HL-60 (cell line): ENCODE measurements around the gene TMBIM4.

Experiments used
- CTCF ChIP-seq: IDR thresholded peaks from one replicate; pipeline ENCODE4 v1.5.1; 2011; ENCODE audit warnings: low read length, control low read depth, inconsistent platforms; ENCODE audit not compliant: insufficient read depth
- POLR2AphosphoS5 ChIP-seq: IDR thresholded peaks from 2 replicates; pipeline ENCODE4 v1.6.1; 2012; ENCODE audit warnings: low read depth

GRCh38 chr12:66189889-66190288 is 20.1 kb upstream of the TMBIM4 start:
- no peak for TF ChIP-seq CTCF
- no peak for TF ChIP-seq POLR2AphosphoS5
